HL-60 (cell line): ENCODE results near the gene C19orf12.

Experiments used
- DNase-seq, 2 experiments: peaks; one replicate each; pipeline ENCODE4 v3.0.0-alpha.2; 2010 to 2020; ENCODE audit warnings: low read depth in 1 of 2, low spot score in 1 of 2
- H3K27ac ChIP-seq: fragments of 250-450 bp; sonication (Bioruptor Pico); replicated peaks from 2 replicates; pipeline ENCODE4 v1.5.1; 2020; ENCODE audit warnings: mild to moderate bottlenecking, moderate library complexity
- H3K27me3 ChIP-seq: fragments of 250-450 bp; sonication (Bioruptor Pico); 2 replicates; pipeline ENCODE4 v1.5.1; 2021; ENCODE audit warnings: mild to moderate bottlenecking, moderate library complexity; ENCODE audit not compliant: insufficient read depth, poor library complexity, severe bottlenecking
- H3K4me3 ChIP-seq: replicated peaks from 2 replicates; pipeline ENCODE4 v1.5.1; 2011; ENCODE audit warnings: mild to moderate bottlenecking, control low read depth, low read length; ENCODE audit not compliant: insufficient read depth
- CTCF ChIP-seq: IDR thresholded peaks from one replicate; pipeline ENCODE4 v1.5.1; 2011; ENCODE audit warnings: low read length, control low read depth, inconsistent platforms; ENCODE audit not compliant: insufficient read depth
- GABPA ChIP-seq: IDR thresholded peaks from 2 replicates; pipeline ENCODE4 v1.6.1; 2012; ENCODE audit warnings: low read depth
- POLR2AphosphoS5 ChIP-seq: IDR thresholded peaks from 2 replicates; pipeline ENCODE4 v1.6.1; 2012; ENCODE audit warnings: low read depth
- REST ChIP-seq: IDR thresholded peaks from 2 replicates; pipeline ENCODE4 v1.6.1; 2012; ENCODE audit warnings: low read depth; ENCODE audit not compliant: insufficient replicate concordance
- SPI1 ChIP-seq: IDR thresholded peaks from 2 replicates; pipeline ENCODE4 v1.6.1; 2012; ENCODE audit warnings: low read depth, mild to moderate bottlenecking, borderline replicate concordance

The C19orf12 gene

DNA sequence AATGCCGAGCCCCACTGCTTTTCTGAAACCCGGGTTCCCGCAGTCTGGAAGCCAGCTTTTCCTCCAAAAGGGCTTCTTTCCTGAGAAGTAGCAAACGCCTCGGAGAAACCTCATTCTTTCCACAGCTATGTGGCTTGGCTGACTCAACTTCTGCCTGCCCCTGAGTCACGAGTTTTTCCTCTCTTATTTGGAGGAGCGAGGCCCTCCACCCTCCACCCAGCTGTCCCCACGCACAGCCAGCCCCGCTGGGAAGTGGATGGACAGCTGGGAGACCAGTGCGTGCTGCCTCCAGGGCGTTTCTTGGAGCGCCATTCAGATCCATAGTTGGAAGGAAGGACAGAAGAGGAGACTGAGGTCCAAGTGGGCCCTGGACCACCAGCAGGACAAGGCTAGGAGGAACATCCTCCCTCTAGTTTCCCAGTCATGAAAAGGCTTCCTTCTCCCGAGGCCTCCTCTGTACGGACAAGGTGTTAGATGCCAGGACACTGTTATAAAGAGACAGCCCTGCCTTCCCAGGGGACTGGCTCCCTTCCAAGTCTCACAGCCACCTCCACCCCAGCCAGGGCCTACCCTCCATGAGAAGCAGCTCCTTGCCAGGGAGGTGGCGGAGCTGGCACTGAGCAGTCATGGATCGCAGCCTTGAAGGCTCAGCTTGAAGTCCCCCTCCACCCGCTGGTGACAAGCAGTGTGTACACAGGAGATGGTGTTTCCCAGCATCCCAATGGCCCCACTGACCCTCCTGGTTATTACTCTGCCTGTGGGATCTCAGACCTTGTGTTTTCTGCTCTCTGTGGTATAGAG is 52.3 kb downstream of the C19orf12 start:
- H3K27ac ChIP-seq = no peak overlapping the region
- no peak for DNase-seq
- no peak overlapping the region for H3K4me3 ChIP-seq

DNA sequence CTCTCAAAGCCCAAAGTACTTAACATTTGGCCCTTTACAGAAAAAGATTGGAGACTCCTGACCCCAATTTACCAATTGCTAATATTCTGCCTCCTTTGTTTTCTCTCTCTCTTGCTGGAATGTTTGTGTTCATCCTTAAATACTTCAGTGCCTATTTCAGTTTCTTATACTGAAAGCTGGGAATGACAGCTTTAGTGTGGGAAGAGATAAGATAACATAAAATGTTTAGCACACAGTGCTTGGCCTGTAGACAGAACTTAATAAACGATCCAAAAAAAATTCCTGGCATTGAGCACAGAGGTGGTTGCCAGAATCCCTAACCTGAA is 52.8 kb downstream of the C19orf12 start:
- H3K27ac ChIP-seq = no peak overlapping the region
- no peak for TF ChIP-seq POLR2AphosphoS5
- no peak for TF ChIP-seq SPI1
- no peak for TF ChIP-seq REST
- no peak for TF ChIP-seq CTCF
- TF ChIP-seq GABPA = no peak
- peaks cover 3% of the 10 kb centered on the region for H3K27me3 ChIP-seq
- DNase-seq = no peak
- no peak overlapping the region for H3K4me3 ChIP-seq

More for the DNA sequence above, 52.3 kb downstream of the C19orf12 start:
- peaks cover 3% of the 10 kb centered on the region for H3K27me3 ChIP-seq
- TF ChIP-seq CTCF (no peak), REST (no peak), GABPA (no peak), POLR2AphosphoS5 (no peak), SPI1 (no peak)

- no peak for TF ChIP-seq REST
- TF ChIP-seq POLR2AphosphoS5 = no peak
- no peak for TF ChIP-seq GABPA
- TF ChIP-seq CTCF = no peak
- TF ChIP-seq SPI1 = no peak
- H3K4me3 ChIP-seq = no peak overlapping the region
- no peak overlapping the region for H3K27ac ChIP-seq
- no peaks in the 10 kb centered on the region for H3K27me3 ChIP-seq
- DNase-seq = no peak
Measured at GRCh38 chr19:29660835-29661234, 54.2 kb downstream of the C19orf12 start.
